ENCODE data around the gene LRP2. TPM values are rescaled to one million over a fixed set of nuclear protein-coding genes. Genes with fewer than 3 reads are reported as not detected.

Gene LRP2
- total and polyA plus RNA-seq, 2 of the 4 experiments (the other 2 are of a cell fraction), result not detected

- H3K27me3 ChIP-seq (ENCODE audit: control insufficient read depth, insufficient read depth, low read length), result no peaks in the 10 kb centered on the region
- ChIA-PET CTCF (no interaction called here), POLR2A (ENCODE audit: unreplicated experiment) (no interaction called here)
- H3K9ac ChIP-seq (ENCODE audit: low read depth, low read length), result no peak overlapping the region
- no peak overlapping the region for H2AK9ac ChIP-seq (replicated peaks; ENCODE audit: low read depth, low read length, poor library complexity)
- H2AFZ ChIP-seq (replicated peaks; ENCODE audit: low read length, poor library complexity), result no peak overlapping the region
- dilution Hi-C loops (cut with HindIII; ENCODE audit: low sequenced_read_pairs, unreplicated experiment), result no loop called here
- H3K9me3 ChIP-seq (ENCODE audit: control insufficient read depth, insufficient read depth, low read length), result no peaks in the 10 kb centered on the region
- no peak overlapping the region for H2BK15ac ChIP-seq (ENCODE audit: low read depth, low read length)
- intact Hi-C loops (cut with micrococcal nuclease), result loop anchor here (10.0 kb wide), 1 partner anchor 262 kb away; no protein-coding TSS in a partner anchor
- H3K14ac ChIP-seq (replicated peaks; ENCODE audit: low read depth, low read length), result no peak overlapping the region
- H3K23ac ChIP-seq (ENCODE audit: low read depth, low read length), result no peak overlapping the region
- ATAC-seq (ENCODE audit: low read depth) (no peak), DNase-seq (no peak)
- H4K91ac ChIP-seq (ENCODE audit: insufficient read depth, low read depth, low read length), result no peak overlapping the region
- H3K4me2 ChIP-seq (ENCODE audit: low read depth, low read length), result no peak overlapping the region
- no peaks in the 10 kb centered on the region for H3K4me1 ChIP-seq (ENCODE audit: control insufficient read depth, insufficient read depth, low read length)
- H4K20me1 ChIP-seq (ENCODE audit: insufficient read depth, low read length), result no peaks in the 10 kb centered on the region
- H3K18ac ChIP-seq (ENCODE audit: low read depth, low read length), result no peak overlapping the region
- no peak overlapping the region for H2BK120ac ChIP-seq (ENCODE audit: low read depth, low read length)
- no peak overlapping the region for H4K5ac ChIP-seq (ENCODE audit: low read depth, low read length)
- BruUV-seq (replicated peaks), result no TSS peak
- no peak overlapping the region for H4K8ac ChIP-seq (ENCODE audit: low read depth in 2 of 2, low read length in 2 of 2)
- H3K27ac ChIP-seq (ENCODE audit: insufficient read depth, low read length), result no peak overlapping the region
- no peak overlapping the region for H2AK5ac ChIP-seq (ENCODE audit: low read depth, low read length)
- H3K36me3 ChIP-seq (ENCODE audit: control insufficient read depth, insufficient read depth, low read length), result no peaks in the 10 kb centered on the region
- H3K56ac ChIP-seq (ENCODE audit: extremely low read depth, insufficient read depth, low read length), result no peak overlapping the region
- H3K9me1 ChIP-seq (ENCODE audit: insufficient read depth, low read length), result no peaks in the 10 kb centered on the region
- WGBS, 2 experiments (ENCODE audit: extremely low coverage in 2 of 2, insufficient read length in 1 of 2), result 100% methylated on average over 1 of the region's 2 CpGs; no CpG with 5 or more reads in 1 of the 2 experiments
- in situ Hi-C loops (cut with MboI; ENCODE audit: low sequenced_read_pairs), result no loop called here
- H2BK5ac ChIP-seq (ENCODE audit: low read depth, low read length, poor library complexity, severe bottlenecking), result no peak overlapping the region
- H3K4me3 ChIP-seq (ENCODE audit: insufficient read depth, low read depth, low read length), result no peak overlapping the region
- H2BK20ac ChIP-seq (ENCODE audit: low read depth, low read length), result no peak overlapping the region
- TF ChIP-seq BHLHE40 (IDR thresholded peaks at IDR 0.05; ENCODE audit: low read depth, low read length), result no peak
- TF ChIP-seq MAZ (IDR thresholded peaks at IDR 0.05; ENCODE audit: borderline replicate concordance, low read depth, low read length), result no peak
- TF ChIP-seq CTCF (conservative IDR thresholded peaks at IDR 0.05; ENCODE audit: low read depth, low read length), result no peak
- TF ChIP-seq RCOR1 (IDR thresholded peaks at IDR 0.05; ENCODE audit: insufficient replicate concordance, low read length), result no peak
- TF ChIP-seq RFX5 (IDR thresholded peaks at IDR 0.05; ENCODE audit: low read depth, low read length), result no peak
- no peak for TF ChIP-seq CEBPB (IDR thresholded peaks at IDR 0.05; ENCODE audit: low read depth, low read length)
- TF ChIP-seq RAD21 (IDR thresholded peaks at IDR 0.05; ENCODE audit: low read length), result no peak
- no peak for TF ChIP-seq CHD1 (IDR thresholded peaks at IDR 0.05; ENCODE audit: low read depth, low read length)
- TF ChIP-seq MAFK (IDR thresholded peaks at IDR 0.05; ENCODE audit: low read depth, low read length), result no peak
- no peak for TF ChIP-seq USF2 (IDR thresholded peaks at IDR 0.05; ENCODE audit: low read depth, low read length)
- TF ChIP-seq POLR2A (IDR thresholded peaks at IDR 0.05; ENCODE audit: low read depth, low read length), result no peak
- no peak for TF ChIP-seq NFE2L2 (IDR thresholded peaks at IDR 0.05; ENCODE audit: low read depth, low read length)
- TF ChIP-seq ELK1 (IDR thresholded peaks at IDR 0.05; ENCODE audit: borderline replicate concordance, low read depth, low read length), result no peak
- TF ChIP-seq MXI1 (IDR thresholded peaks at IDR 0.05; ENCODE audit: borderline replicate concordance, low read depth, low read length), result no peak
- TF ChIP-seq FOS (IDR thresholded peaks at IDR 0.05; ENCODE audit: low read depth, low read length), result no peak
- no peak for TF ChIP-seq SMC3 (IDR thresholded peaks at IDR 0.05; ENCODE audit: low read depth, low read length)
- no peaks in the 10 kb centered on the region for H3K79me1 ChIP-seq (ENCODE audit: low read depth in 1 of 2, low read length in 2 of 2)
- H3K4ac ChIP-seq (ENCODE audit: low read depth, low read length), result no peak overlapping the region
These were observed 24.4 kb upstream of the LRP2 start for GRCh38 chr2:169386722-169387121.
